ENCODE data around the gene MINDY1. TPM values are rescaled to one million over a fixed set of nuclear protein-coding genes. Genes with fewer than 3 reads are reported as not detected.
A peak's percentile ranks its signal among the peaks of the same experiment; 100 is the strongest.

Gene MINDY1
- total and polyA plus RNA-seq, 5 experiments from 2014 or later, result 2.7 to 20.2 (median 12.6) TPM

DNA sequence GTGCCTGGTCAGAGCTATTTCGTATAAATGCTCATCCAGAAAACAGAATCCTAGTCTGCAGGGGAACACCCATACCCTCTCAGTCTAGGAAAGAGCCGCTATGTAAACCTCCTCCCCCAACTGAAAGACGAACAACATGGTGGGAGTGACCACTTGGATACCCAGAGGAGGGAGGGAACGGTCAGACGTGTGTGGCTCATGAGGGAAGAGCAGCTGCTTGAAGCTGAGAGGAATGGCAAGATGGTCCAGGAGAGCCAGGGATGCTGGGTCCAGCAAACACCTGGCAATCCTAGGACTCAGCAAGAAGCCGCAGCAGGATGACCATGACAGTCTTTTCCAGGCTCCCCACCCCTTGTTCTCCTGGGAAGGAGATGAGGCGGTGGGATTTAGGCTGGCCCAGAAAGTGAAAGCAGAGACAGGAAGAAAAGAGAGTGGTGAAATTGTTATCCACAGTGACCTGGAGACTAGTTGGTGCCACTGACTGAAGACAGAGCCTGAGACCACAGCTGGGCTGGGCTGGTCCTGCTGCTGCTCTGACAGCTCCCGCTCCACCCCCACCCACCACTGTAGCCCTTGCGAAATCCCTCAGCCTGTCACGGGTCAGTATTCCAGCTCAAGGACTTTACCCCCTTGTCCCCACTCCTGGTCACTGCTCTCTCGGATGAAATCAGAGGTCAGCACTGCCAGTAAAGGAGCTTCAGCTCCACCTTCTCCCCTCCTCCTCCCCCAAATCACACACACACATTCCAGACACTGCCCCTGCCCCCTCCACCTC, 35.7 kb downstream of the MINDY1 start:
- ATAC-seq (no peak), DNase-seq (no peak)
- Mint-ChIP-seq H3K4me1 (peaks cover 22 to 58% (median 48%) of the 10 kb centered on the region in 4 donors), H3K36me3 (peaks cover 0 to 32% (median 7%) of the 10 kb centered on the region in 3 donors), H3K27ac (peak overlapping the region; percentile 71 to 95 (median 92)), H3K4me3 (peak overlapping the region in 8 of 10 donors; percentile 14 to 61 (median 44)), H3K9me3 (no peaks in the 10 kb centered on the region), H3K27me3 (no peaks in the 10 kb centered on the region)
- POLR2A ChIA-PET, result interaction anchor here (0.7 to 1.5 kb wide), 2 partner anchors 8 to 158 kb away, joined by 3 to 6 read pairs; no protein-coding TSS in a partner anchor

- no peaks in the 10 kb centered on the region for H3K27me3 Mint-ChIP-seq
- H3K4me3 Mint-ChIP-seq, result no peak overlapping the region
- peaks cover 0 to 43% (median 7%) of the 10 kb centered on the region in 3 donors for H3K36me3 Mint-ChIP-seq
- H3K27ac Mint-ChIP-seq, result peak overlapping the region in 9 of 10 donors; percentile 9 to 92 (median 76)
- H3K9me3 Mint-ChIP-seq, result no peaks in the 10 kb centered on the region
- peaks cover 21 to 56% (median 42%) of the 10 kb centered on the region in 4 donors for H3K4me1 Mint-ChIP-seq
- DNase-seq (no peak), ATAC-seq (no peak)
- POLR2A ChIA-PET, result interaction anchor here (0.6 to 1.5 kb wide), 5 partner anchors 9 to 606 kb away, joined by 3 to 6 read pairs (median 4); partner anchors contain the start of gene RPRD2
Measured at GRCh38 chr1:150969626-150970025, 37.1 kb downstream of the MINDY1 start.

- no peak for DNase-seq
- H3K27ac Mint-ChIP-seq, result peak overlapping the region in 5 of 10 donors; percentile 21 to 84 (median 40)
- no peak overlapping the region for H3K4me3 Mint-ChIP-seq
- H3K9me3 Mint-ChIP-seq, result no peaks in the 10 kb centered on the region
- POLR2A ChIA-PET, result interaction anchor here (0.7 kb wide), 1 partner anchor 12 kb away, joined by 3 read pairs; no protein-coding TSS in a partner anchor
- H3K27me3 Mint-ChIP-seq, result no peaks in the 10 kb centered on the region
- no peak for ATAC-seq
- H3K4me1 Mint-ChIP-seq, result peaks cover 21 to 60% (median 39%) of the 10 kb centered on the region in 4 donors
- peaks cover 0 to 54% (median 7%) of the 10 kb centered on the region in 3 donors for H3K36me3 Mint-ChIP-seq
Measured at GRCh38 chr1:150968491-150968890, 38.2 kb downstream of the MINDY1 start.

DNA sequence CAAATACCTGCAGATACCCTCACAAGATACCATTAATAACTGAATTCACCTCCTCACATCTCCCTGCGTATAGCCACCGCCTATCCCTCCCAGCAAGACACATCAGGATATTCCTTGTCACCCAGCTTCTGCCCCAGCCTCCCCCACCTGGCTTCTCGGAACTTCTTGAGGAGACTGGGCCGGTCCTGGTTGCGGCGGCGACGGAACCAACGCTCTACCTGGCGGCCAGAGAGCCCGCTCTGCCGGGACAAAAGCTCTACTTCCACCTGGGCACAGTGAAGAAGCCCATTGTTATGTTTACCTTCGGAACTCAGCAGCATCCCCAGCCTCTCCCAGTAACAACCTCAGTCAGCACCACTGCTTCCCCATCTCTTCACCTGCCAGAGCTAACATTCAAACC, 38.8 kb downstream of the MINDY1 start:
- POLR2A ChIA-PET, result interaction anchor here (0.7 kb wide), 1 partner anchor 13 kb away, joined by 3 read pairs; no protein-coding TSS in a partner anchor
- peak overlapping the region in 8 of 10 donors; percentile 4 to 79 (median 31) for H3K27ac Mint-ChIP-seq
- no peaks in the 10 kb centered on the region for H3K9me3 Mint-ChIP-seq
- DNase-seq (no peak), ATAC-seq (no peak)
- H3K4me1 Mint-ChIP-seq, result peaks cover 17 to 55% (median 33%) of the 10 kb centered on the region in 4 donors
- H3K4me3 Mint-ChIP-seq, result no peak overlapping the region
- peaks cover 0 to 60% (median 8%) of the 10 kb centered on the region in 3 donors for H3K36me3 Mint-ChIP-seq
- H3K27me3 Mint-ChIP-seq, result no peaks in the 10 kb centered on the region

GRCh38 chr1:150966011-150966410, 40.7 kb downstream of the MINDY1 start:
- peak overlapping the region in 7 of 10 donors; percentile 19 to 66 (median 30) for H3K27ac Mint-ChIP-seq
- no peak overlapping the region for H3K4me3 Mint-ChIP-seq

GRCh38 chr1:150965605-150966004, 41.1 kb downstream of the MINDY1 start:
- no peak overlapping the region for H3K4me3 Mint-ChIP-seq
- peaks cover 5 to 31% (median 10%) of the 10 kb centered on the region in 4 donors for H3K4me1 Mint-ChIP-seq
- no peaks in the 10 kb centered on the region for H3K9me3 Mint-ChIP-seq
- POLR2A ChIA-PET, result interaction anchor here (1.3 kb wide), 1 partner anchor 10 kb away, joined by 3 read pairs; no protein-coding TSS in a partner anchor
- peaks cover 0 to 81% (median 13%) of the 10 kb centered on the region in 3 donors for H3K36me3 Mint-ChIP-seq
- DNase-seq, result no peak
- H3K27ac Mint-ChIP-seq, result peak overlapping the region in 6 of 10 donors; percentile 8 to 66 (median 44)
- no peak for ATAC-seq
- no peaks in the 10 kb centered on the region for H3K27me3 Mint-ChIP-seq

More at GRCh38 chr1:150966011-150966410, 40.7 kb downstream of the MINDY1 start:
- Mint-ChIP-seq H3K9me3 (no peaks in the 10 kb centered on the region), H3K27me3 (no peaks in the 10 kb centered on the region), H3K4me1 (peaks cover 9 to 36% (median 14%) of the 10 kb centered on the region in 4 donors), H3K36me3 (peaks cover 0 to 77% (median 13%) of the 10 kb centered on the region in 3 donors)
- POLR2A ChIA-PET, result no interaction called here
- DNase-seq, result no peak
- no peak for ATAC-seq

- Mint-ChIP-seq H3K36me3 (peaks cover 0 to 95% (median 23%) of the 10 kb centered on the region in 3 donors), H3K9me3 (no peaks in the 10 kb centered on the region), H3K4me1 (peaks cover 0 to 24% (median 4%) of the 10 kb centered on the region in 4 donors), H3K27me3 (no peaks in the 10 kb centered on the region), H3K4me3 (no peak overlapping the region), H3K27ac (peak overlapping the region in 8 of 10 donors; percentile 12 to 74 (median 48))
- DNase-seq (no peak), ATAC-seq (no peak)
- POLR2A ChIA-PET, result interaction anchor here (1.3 to 1.4 kb wide), 2 partner anchors 10 kb away, joined by 5 to 6 read pairs; partner anchors contain the start of gene CERS2
Measured at GRCh38 chr1:150964164-150964489, 42.6 kb downstream of the MINDY1 start.

DNA sequence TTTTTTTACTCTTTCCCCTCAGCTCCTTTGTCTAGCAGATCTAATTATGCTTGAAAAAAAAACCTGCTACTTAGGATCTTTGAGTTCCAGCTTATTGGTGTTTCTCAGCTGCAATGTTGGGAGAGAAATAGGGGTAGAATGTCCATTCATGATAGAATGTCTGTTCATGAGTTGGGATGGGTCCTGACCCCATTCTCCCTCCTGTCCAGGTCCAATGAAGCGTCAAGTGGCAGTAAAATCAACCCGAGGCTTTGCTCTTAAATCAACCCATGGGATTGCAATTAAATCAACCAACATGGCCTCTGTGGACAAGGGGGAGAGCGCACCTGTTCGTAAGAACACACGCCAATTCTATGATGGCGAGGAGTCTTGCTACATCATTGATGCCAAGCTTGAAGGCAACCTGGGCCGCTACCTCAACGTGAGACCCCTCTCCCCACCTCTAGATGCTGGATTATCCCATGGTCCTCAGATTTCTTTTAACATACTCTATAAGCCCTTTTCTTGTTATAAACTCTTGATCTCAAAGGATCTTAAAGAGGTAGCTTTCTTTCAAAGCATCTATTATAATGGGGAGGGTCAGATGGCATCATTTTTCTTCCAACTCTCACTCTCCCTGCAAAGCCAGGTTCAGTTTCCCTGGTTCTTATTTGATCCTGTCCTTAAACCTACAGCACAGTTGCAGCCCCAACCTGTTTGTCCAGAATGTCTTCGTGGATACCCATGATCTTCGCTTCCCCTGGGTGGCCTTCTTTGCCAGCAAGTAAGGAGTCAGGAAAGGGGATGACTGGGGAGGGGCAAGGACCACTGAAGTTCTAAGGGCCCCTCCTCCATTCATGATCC, 43.2 kb downstream of the MINDY1 start:
- no peaks in the 10 kb centered on the region for H3K9me3 Mint-ChIP-seq
- H3K36me3 Mint-ChIP-seq, result peaks cover 0 to 95% (median 24%) of the 10 kb centered on the region in 3 donors
- H3K27me3 Mint-ChIP-seq, result no peaks in the 10 kb centered on the region
- ATAC-seq (no peak), DNase-seq (no peak)
- H3K27ac Mint-ChIP-seq, result peak overlapping the region in 7 of 10 donors; percentile 8 to 84 (median 55)
- POLR2A ChIA-PET, result interaction anchor here (1.4 kb wide), 1 partner anchor 11 kb away, joined by 6 read pairs; the partner anchor contains the start of gene CERS2
- H3K4me3 Mint-ChIP-seq, result no peak overlapping the region
- H3K4me1 Mint-ChIP-seq, result peaks cover 0 to 19% (median under 1%) of the 10 kb centered on the region in 4 donors

GRCh38 chr1:150961756-150962155, 44.9 kb downstream of the MINDY1 start:
- peak overlapping the region in 5 of 10 donors; percentile 11 to 43 (median 29) for H3K27ac Mint-ChIP-seq
- no peaks in the 10 kb centered on the region for H3K27me3 Mint-ChIP-seq
- DNase-seq (no peak), ATAC-seq (no peak)
- no peaks in the 10 kb centered on the region for H3K9me3 Mint-ChIP-seq
- POLR2A ChIA-PET, result interaction anchor here (1.4 kb wide), 1 partner anchor 15 kb away, joined by 4 read pairs; no protein-coding TSS in a partner anchor
- H3K36me3 Mint-ChIP-seq, result peaks cover 0 to 92% (median 17%) of the 10 kb centered on the region in 3 donors
- H3K4me3 Mint-ChIP-seq, result no peak overlapping the region
- peaks cover 0 to 8% (median under 1%) of the 10 kb centered on the region in 4 donors for H3K4me1 Mint-ChIP-seq

DNA sequence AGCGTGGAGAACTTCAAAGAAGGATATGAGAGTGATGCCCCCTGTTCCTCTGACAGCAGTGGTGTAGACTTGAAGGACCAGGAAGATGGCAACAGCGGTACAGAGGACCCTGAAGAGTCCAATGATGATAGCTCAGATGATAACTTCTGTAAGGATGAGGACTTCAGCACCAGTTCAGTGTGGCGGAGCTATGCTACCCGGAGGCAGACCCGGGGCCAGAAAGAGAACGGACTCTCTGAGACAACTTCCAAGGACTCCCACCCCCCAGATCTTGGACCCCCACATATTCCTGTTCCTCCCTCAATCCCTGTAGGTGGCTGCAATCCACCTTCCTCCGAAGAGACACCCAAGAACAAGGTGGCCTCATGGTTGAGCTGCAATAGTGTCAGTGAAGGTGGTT, 46.1 kb downstream of the MINDY1 start:
- no peaks in the 10 kb centered on the region for H3K27me3 Mint-ChIP-seq
- no peak overlapping the region for H3K4me3 Mint-ChIP-seq
- peak overlapping the region in 3 of 10 donors; percentile 36 to 88 (median 46) for H3K27ac Mint-ChIP-seq
- H3K36me3 Mint-ChIP-seq, result peaks cover 0 to 86% (median 17%) of the 10 kb centered on the region in 3 donors
- DNase-seq, result no peak
- POLR2A ChIA-PET, result interaction anchor here (1.4 kb wide), 1 partner anchor 16 kb away, joined by 4 read pairs; no protein-coding TSS in a partner anchor
- H3K9me3 Mint-ChIP-seq, result no peaks in the 10 kb centered on the region
- peaks cover 0 to 8% (median 0%) of the 10 kb centered on the region in 4 donors for H3K4me1 Mint-ChIP-seq
- ATAC-seq, result no peak

DNA sequence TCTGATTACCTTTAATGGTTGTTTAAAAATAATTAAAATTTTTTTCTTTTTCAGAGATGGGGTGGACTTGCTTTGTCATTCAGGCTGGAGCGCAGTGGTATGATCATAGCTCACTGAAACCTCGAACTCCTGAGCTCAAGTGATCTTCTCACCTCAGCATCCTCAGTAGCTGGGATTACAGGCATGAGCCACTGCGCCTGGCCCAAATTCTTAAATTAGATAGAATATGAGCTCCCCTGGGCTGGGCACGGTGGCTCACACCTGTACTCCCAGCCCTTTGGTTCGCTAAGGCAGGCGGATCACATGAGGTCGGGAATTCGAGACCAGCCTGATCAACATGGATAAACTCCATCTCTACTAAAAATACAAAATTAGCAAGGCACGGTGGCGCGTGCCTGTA, 49.0 kb downstream of the MINDY1 start:
- H3K27me3 Mint-ChIP-seq, result no peaks in the 10 kb centered on the region
- no peak overlapping the region for H3K4me3 Mint-ChIP-seq
- DNase-seq (no peak), ATAC-seq (no peak)
- POLR2A ChIA-PET, result interaction anchor here (0.6 to 0.7 kb wide), 3 partner anchors 102 to 633 kb away, joined by 3 to 4 read pairs (median 3); partner anchors contain the start of gene MLLT11
- H3K9me3 Mint-ChIP-seq, result no peaks in the 10 kb centered on the region
- H3K27ac Mint-ChIP-seq, result peak overlapping the region in 2 of 10 donors; percentile 12 to 18
- H3K36me3 Mint-ChIP-seq, result peaks cover 0 to 86% (median 22%) of the 10 kb centered on the region in 3 donors
- peaks cover 0 to 1% (median 0%) of the 10 kb centered on the region in 4 donors for H3K4me1 Mint-ChIP-seq

DNA sequence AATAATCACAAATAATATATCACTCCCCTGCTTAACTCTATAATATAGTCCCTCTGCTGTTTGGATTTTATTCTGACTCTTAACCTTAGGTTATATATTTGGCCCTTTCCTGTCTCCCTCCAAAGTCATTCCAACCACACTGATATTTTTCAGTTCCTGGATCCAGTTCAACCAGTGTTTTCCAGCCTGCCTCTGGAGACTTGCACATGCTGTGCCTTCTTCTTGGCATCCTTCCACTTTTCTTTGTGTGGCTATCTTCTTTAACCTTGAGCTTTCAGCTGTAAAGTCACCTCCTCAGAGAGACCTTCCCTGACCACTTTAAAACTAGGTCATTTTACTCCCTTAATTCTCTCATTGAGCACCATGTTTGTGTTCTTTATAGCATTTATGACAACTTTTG, 51.4 kb downstream of the MINDY1 start:
- Mint-ChIP-seq H3K27ac (peak overlapping the region in 6 of 10 donors; percentile 3 to 46 (median 26)), H3K36me3 (peaks cover 5 to 88% (median 32%) of the 10 kb centered on the region in 3 donors), H3K4me3 (no peak overlapping the region), H3K4me1 (peaks cover 0 to 1% (median 0%) of the 10 kb centered on the region in 4 donors), H3K9me3 (no peaks in the 10 kb centered on the region), H3K27me3 (no peaks in the 10 kb centered on the region)
- POLR2A ChIA-PET, result no interaction called here
- DNase-seq (no peak), ATAC-seq (no peak)
